ENCODE measurements around the gene SPECC1. TPM values are rescaled to one million over a fixed set of nuclear protein-coding genes. Genes with fewer than 3 reads are reported as not detected.
A peak's percentile ranks its signal among the peaks of the same experiment; 100 is the strongest.

The SPECC1 gene
- total and polyA plus RNA-seq, 2 donors (not counting 1 experiment from before 2014, with no cell fraction given) = 13.4 to 30.9 TPM

DNA sequence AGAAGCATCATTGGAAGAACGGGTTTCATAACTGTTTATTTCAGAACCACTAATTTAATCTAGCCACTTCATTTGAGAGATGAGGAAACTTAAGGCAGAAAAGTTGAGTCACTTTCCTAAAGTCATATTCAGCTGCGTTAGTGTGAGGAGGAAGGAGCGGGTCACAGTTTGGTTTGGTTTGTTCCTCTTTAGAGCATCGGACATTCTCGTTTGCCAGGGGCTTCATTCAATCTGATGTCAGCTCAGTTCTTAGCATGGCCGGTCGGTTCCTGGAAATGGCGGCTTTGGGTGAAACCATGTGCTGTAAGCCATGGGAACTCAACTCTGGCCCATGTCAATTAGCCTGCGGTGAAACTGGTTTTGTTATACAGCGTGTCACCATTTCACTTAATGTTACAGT lies 271.7 kb downstream of the SPECC1 start:
- Histone ChIP-seq H3K36me3 (ENCODE audit: control insufficient read depth, insufficient read depth, low read length) (no peaks in the 10 kb centered on the region), H3K4me1 (ENCODE audit: control insufficient read depth, extremely low read depth, insufficient read depth, low read length) (no peaks in the 10 kb centered on the region), H3K9ac (ENCODE audit: insufficient read depth, low read length) (no peak overlapping the region), H3K9me3 (ENCODE audit: control insufficient read depth, insufficient read depth, low read depth, low read length) (no peaks in the 10 kb centered on the region), H3K4me3 (replicated peaks in 1 of 4; ENCODE audit: control extremely low read depth in 1 of 4, insufficient read depth in 1 of 4, low read depth in 3 of 4, low read length in 4 of 4) (no peak overlapping the region), H3K4me2 (ENCODE audit: extremely low read depth, insufficient read depth, low read length) (no peak overlapping the region), H3K27ac (ENCODE audit: insufficient read depth, low read length) (no peak overlapping the region), H2AFZ (ENCODE audit: low read length) (no peak overlapping the region), H4K20me1 (ENCODE audit: control insufficient read depth, extremely low read depth, insufficient read depth, low read length) (no peaks in the 10 kb centered on the region), H3K79me2 (ENCODE audit: control insufficient read depth, insufficient read depth, low read length) (no peaks in the 10 kb centered on the region), H3K27me3 (ENCODE audit: control insufficient read depth, insufficient read depth, low read length) (no peaks in the 10 kb centered on the region)
- no peak for DNase-seq (ENCODE audit: low read depth in 2 of 2)
- TF ChIP-seq EZH2 (IDR thresholded peaks at IDR 0.05; ENCODE audit: low read length, missing control alignments) (no peak), CTCF (conservative IDR thresholded peaks at IDR 0.05 in 1 of 2, IDR thresholded peaks at IDR 0.05 in 1 of 2; ENCODE audit: low read depth in 1 of 2, low read length in 2 of 2) (no peak)

DNA sequence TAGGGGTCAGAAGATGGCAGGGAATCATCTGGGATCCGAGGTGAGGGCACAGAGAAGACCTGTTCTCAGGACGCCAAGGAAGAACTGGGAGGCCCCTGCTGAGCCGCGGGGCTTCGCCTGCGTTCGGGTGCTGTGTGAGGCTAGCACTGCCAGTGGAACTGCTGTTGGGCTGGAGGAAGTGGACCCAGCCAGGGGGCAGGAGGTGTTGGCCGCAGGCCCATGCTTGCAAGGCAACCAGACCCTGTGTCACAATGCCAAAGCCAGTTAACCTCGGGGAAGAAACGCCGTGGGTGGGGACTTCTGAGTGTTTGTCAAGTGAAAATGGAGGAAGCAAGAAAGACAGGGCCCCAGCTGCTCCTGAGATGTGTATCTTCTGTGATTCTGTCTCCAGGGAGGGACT lies 272.7 kb downstream of the SPECC1 start:
- H2AFZ ChIP-seq (ENCODE audit: low read length) = no peak overlapping the region
- no peak overlapping the region for H3K4me3 ChIP-seq (replicated peaks in 1 of 4; ENCODE audit: control extremely low read depth in 1 of 4, insufficient read depth in 1 of 4, low read depth in 3 of 4, low read length in 4 of 4)
- TF ChIP-seq CTCF (conservative IDR thresholded peaks at IDR 0.05 in 1 of 2, IDR thresholded peaks at IDR 0.05 in 1 of 2; ENCODE audit: low read depth in 1 of 2, low read length in 2 of 2) = no peak
- TF ChIP-seq EZH2 (IDR thresholded peaks at IDR 0.05; ENCODE audit: low read length, missing control alignments) = no peak
- no peaks in the 10 kb centered on the region for H4K20me1 ChIP-seq (ENCODE audit: control insufficient read depth, extremely low read depth, insufficient read depth, low read length)
- H3K9ac ChIP-seq (ENCODE audit: insufficient read depth, low read length) = no peak overlapping the region
- no peak overlapping the region for H3K4me2 ChIP-seq (ENCODE audit: extremely low read depth, insufficient read depth, low read length)
- no peaks in the 10 kb centered on the region for H3K4me1 ChIP-seq (ENCODE audit: control insufficient read depth, extremely low read depth, insufficient read depth, low read length)
- H3K36me3 ChIP-seq (ENCODE audit: control insufficient read depth, insufficient read depth, low read length) = no peaks in the 10 kb centered on the region
- no peaks in the 10 kb centered on the region for H3K27me3 ChIP-seq (ENCODE audit: control insufficient read depth, insufficient read depth, low read length)
- H3K9me3 ChIP-seq (ENCODE audit: control insufficient read depth, insufficient read depth, low read depth, low read length) = no peaks in the 10 kb centered on the region
- H3K27ac ChIP-seq (ENCODE audit: insufficient read depth, low read length) = no peak overlapping the region
- no peaks in the 10 kb centered on the region for H3K79me2 ChIP-seq (ENCODE audit: control insufficient read depth, insufficient read depth, low read length)
- peak in 1 of 2 donors; percentile 19 for DNase-seq (ENCODE audit: low read depth in 2 of 2)

GRCh38 chr17:20282526-20283308 lies 273.6 kb downstream of the SPECC1 start:
- H3K27me3 ChIP-seq (ENCODE audit: control insufficient read depth, insufficient read depth, low read length) = no peaks in the 10 kb centered on the region
- no peak overlapping the region for H3K9ac ChIP-seq (ENCODE audit: insufficient read depth, low read length)
- no peak overlapping the region for H3K4me2 ChIP-seq (ENCODE audit: extremely low read depth, insufficient read depth, low read length)
- no peak overlapping the region for H3K4me3 ChIP-seq (replicated peaks in 1 of 4; ENCODE audit: control extremely low read depth in 1 of 4, insufficient read depth in 1 of 4, low read depth in 3 of 4, low read length in 4 of 4)
- H3K27ac ChIP-seq (ENCODE audit: insufficient read depth, low read length) = no peak overlapping the region
- no peak overlapping the region for H2AFZ ChIP-seq (ENCODE audit: low read length)
- H3K36me3 ChIP-seq (ENCODE audit: control insufficient read depth, insufficient read depth, low read length) = no peaks in the 10 kb centered on the region
- H4K20me1 ChIP-seq (ENCODE audit: control insufficient read depth, extremely low read depth, insufficient read depth, low read length) = no peaks in the 10 kb centered on the region
- TF ChIP-seq EZH2 (IDR thresholded peaks at IDR 0.05; ENCODE audit: low read length, missing control alignments) (no peak), CTCF (conservative IDR thresholded peaks at IDR 0.05 in 1 of 2, IDR thresholded peaks at IDR 0.05 in 1 of 2; ENCODE audit: low read depth in 1 of 2, low read length in 2 of 2) (no peak)
- DNase-seq (ENCODE audit: low read depth in 2 of 2) = no peak
- H3K79me2 ChIP-seq (ENCODE audit: control insufficient read depth, insufficient read depth, low read length) = no peaks in the 10 kb centered on the region
- no peaks in the 10 kb centered on the region for H3K9me3 ChIP-seq (ENCODE audit: control insufficient read depth, insufficient read depth, low read depth, low read length)
- H3K4me1 ChIP-seq (ENCODE audit: control insufficient read depth, extremely low read depth, insufficient read depth, low read length) = no peaks in the 10 kb centered on the region

All from fibroblast of lung (primary cell).